Mucosa of stomach (tissue), 1 donor: Measurements from ENCODE around the gene ADCY5.

Source experiments
- H3K27me3 ChIP-seq: one replicate; pipeline ENCODE4 v1.7.0; 2013; ENCODE audit warnings: mild to moderate bottlenecking, low read length; ENCODE audit not compliant: control insufficient read depth, insufficient read depth
- H3K36me3 ChIP-seq: one replicate; pipeline ENCODE4 v1.7.0; 2013; ENCODE audit warnings: low read length; ENCODE audit not compliant: control insufficient read depth, insufficient read depth
- H3K4me1 ChIP-seq: one replicate; pipeline ENCODE4 v1.7.0; 2013; ENCODE audit warnings: mild to moderate bottlenecking, low read length; ENCODE audit not compliant: control insufficient read depth, insufficient read depth
- H3K4me3 ChIP-seq: one replicate; pipeline ENCODE4 v1.7.0; 2013; ENCODE audit warnings: low read length
- H3K9ac ChIP-seq: one replicate; pipeline ENCODE4 v1.7.0; 2013; ENCODE audit warnings: mild to moderate bottlenecking, low read length, moderate library complexity
- H3K9me3 ChIP-seq: one replicate; pipeline ENCODE4 v1.7.0; 2013; ENCODE audit warnings: mild to moderate bottlenecking, low read length, moderate library complexity; ENCODE audit not compliant: control insufficient read depth
- donor health status: Pancreatic carcinoma.

The ADCY5 gene

DNA sequence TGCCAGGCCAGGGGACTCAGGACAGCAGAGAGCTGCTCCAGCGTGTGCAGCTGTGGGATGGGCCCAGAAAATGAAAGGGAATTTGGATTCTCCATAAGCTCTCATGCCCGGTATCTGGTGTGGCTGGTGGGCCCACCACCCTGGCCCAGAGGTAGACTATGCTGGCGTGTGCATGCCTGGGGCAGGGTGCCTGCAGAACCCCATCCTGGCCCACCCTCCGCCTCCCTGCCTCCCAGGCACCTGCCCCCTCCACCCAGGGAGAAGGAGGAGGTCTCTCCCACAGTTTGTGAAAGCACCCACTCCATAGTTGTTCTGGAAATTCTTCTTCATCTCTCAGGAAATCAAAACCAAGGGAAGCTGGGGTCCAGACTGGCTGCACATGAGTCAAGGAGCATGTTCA, 112.9 kb downstream of the ADCY5 start:
- H3K4me3 ChIP-seq, result no peak overlapping the region
- no peak overlapping the region for H3K9ac ChIP-seq
- no peaks in the 10 kb centered on the region for H3K9me3 ChIP-seq
- no peaks in the 10 kb centered on the region for H3K4me1 ChIP-seq
- H3K27me3 ChIP-seq, result no peaks in the 10 kb centered on the region
- H3K36me3 ChIP-seq, result no peaks in the 10 kb centered on the region

DNA sequence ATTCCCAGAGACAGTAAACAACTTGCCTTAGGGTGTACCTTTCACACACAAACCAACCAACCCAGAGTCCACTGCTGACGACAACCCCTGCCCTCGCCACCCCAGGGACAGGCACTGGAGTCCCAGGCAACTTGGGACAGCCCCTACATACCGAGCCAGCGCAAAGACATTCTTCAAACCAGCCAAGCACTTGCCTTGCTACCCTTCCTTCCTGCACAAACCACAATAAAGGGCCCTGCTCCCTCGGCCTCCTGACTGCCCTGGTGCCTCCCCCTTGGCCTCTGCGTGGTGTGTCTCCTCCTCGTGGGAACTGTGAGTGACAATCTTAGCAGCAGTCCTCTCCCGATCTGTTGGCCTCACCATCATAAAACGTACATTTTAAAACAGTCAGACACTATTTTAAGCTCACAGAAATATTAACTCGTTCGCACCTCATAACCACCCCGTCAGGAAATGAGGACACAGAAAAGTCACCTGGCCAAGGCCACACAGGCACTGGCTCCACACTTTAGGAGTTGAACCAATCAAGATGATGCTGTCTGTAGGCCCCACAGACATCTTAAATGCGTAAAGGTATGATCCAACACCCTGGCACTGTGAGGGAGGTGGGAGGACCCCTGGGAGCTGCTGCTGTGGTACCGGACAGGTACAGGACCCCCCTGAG, 113.8 kb downstream of the ADCY5 start:
- H3K36me3 ChIP-seq, result no peaks in the 10 kb centered on the region
- H3K27me3 ChIP-seq, result no peaks in the 10 kb centered on the region
- H3K4me3 ChIP-seq, result no peak overlapping the region
- H3K9me3 ChIP-seq, result no peaks in the 10 kb centered on the region
- no peak overlapping the region for H3K9ac ChIP-seq
- H3K4me1 ChIP-seq, result no peaks in the 10 kb centered on the region

DNA sequence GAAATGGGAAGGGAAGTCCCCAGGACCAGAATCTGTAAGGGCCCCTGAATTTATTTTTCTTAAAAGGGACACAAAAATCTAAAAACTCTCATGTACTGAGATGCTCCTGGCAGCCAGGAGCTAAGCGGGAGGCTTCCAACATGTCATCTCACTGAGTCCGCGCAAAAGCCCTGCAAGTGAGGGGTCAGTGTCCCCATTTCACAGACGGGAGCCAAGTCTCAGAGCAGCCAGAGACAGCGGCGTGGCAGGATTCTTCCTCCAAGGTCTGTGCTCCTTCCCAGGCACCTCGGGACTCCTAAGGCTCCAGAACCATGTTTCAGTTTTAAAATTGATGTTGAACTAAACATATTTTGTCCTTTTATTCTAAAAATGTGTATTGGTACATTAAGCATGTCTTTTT, 114.8 kb downstream of the ADCY5 start:
- Histone ChIP-seq H3K9ac (no peak overlapping the region), H3K9me3 (no peaks in the 10 kb centered on the region), H3K4me1 (no peaks in the 10 kb centered on the region)

DNA sequence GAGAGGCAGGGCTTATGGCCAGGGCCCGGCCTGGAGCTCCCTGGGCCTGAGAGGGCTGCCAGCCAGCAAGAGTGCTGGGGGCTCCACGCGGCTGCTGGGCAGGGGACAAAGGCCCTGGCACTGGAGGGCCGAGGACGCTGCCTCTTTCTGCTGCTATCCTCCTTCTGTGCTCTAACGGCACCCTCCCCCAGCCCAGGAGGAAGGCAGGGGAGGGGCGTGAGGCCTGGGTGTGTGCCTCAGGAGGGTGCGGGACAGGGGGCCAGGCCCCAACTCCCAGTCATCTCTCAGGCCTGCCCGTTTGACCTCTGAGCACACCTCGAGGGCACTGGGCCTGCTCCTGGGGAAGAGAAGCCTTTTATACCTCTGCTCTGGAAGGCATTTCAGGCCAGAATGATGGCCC, 115.5 kb downstream of the ADCY5 start:
- Histone ChIP-seq H3K27me3 (no peaks in the 10 kb centered on the region), H3K4me1 (no peaks in the 10 kb centered on the region), H3K36me3 (no peaks in the 10 kb centered on the region), H3K9ac (no peak overlapping the region), H3K9me3 (no peaks in the 10 kb centered on the region), H3K4me3 (no peak overlapping the region)

More for the DNA sequence above, 114.8 kb downstream of the ADCY5 start:
- H3K36me3 ChIP-seq, result no peaks in the 10 kb centered on the region
- H3K27me3 ChIP-seq, result no peaks in the 10 kb centered on the region
- H3K4me3 ChIP-seq, result no peak overlapping the region

DNA sequence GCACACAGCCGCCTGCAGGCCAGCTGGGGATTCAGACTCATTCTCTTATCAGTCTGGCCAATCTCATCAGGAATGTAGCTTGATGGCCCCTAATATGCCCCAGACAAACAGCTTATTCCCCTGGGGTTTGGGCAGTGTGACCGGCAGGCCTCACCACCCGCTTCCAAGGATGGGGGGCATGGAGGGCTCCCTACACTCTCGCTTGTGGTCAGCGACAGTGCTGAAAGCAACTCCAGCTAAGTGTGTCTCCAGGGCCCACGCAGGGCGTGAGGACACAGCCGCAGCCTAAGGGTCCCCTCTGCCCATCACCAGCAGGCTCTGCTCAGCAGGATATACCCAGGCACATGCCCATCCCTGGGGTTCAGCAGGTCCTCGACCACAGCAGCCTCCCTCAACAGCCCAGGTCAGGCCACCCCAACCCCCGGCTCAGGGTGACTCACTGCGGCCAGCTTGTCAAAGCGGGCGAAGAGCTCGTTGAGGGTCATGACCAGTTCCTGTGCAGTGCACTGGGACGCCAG, 116.7 kb downstream of the ADCY5 start:
- Histone ChIP-seq H3K27me3 (no peaks in the 10 kb centered on the region), H3K4me1 (no peaks in the 10 kb centered on the region), H3K9me3 (no peaks in the 10 kb centered on the region), H3K4me3 (no peak overlapping the region), H3K9ac (no peak overlapping the region), H3K36me3 (no peaks in the 10 kb centered on the region)

DNA sequence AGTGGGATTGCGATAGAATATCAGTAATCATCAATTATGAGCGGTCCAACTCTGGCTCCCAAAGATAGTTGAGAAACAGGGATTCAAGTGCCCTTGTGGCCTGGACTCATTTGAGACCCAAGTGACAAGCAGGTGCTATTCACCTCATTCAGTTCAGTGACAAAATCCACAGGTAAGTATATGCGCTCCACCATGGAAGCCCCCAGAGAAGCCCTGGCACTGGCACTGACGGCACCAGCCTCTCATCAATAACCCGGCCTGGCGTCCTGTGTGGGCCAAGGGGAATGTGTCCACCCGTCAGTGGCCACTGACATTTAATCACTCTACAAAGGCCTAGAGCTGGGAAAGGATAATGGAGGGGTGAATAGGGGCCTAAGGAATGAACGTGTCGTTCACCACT, 117.2 kb downstream of the ADCY5 start:
- no peaks in the 10 kb centered on the region for H3K4me1 ChIP-seq
- H3K9ac ChIP-seq, result no peak overlapping the region
- no peak overlapping the region for H3K4me3 ChIP-seq
- no peaks in the 10 kb centered on the region for H3K27me3 ChIP-seq
- H3K9me3 ChIP-seq, result no peaks in the 10 kb centered on the region
- no peaks in the 10 kb centered on the region for H3K36me3 ChIP-seq

DNA sequence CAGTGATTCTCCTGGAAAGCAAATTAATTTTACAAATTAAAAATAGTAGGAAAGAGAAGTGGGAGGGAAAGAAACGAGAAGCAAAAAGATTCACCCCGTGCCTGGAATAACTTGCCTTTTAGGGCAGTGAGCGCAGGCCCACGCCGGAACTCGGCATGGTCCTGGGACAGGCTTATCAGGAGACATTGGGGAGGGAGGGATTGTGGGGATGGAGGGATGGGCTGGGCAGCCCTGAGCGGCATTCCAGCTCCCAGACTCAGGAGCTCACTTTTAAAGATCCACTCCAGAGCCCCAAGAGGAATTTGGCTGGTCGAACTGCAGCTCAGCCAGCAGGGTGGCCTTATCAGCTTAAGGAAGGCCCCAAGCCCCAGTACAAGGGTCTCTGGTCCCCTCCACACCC, 117.9 kb downstream of the ADCY5 start:
- Histone ChIP-seq H3K27me3 (no peaks in the 10 kb centered on the region), H3K36me3 (no peaks in the 10 kb centered on the region), H3K9me3 (no peaks in the 10 kb centered on the region), H3K4me3 (no peak overlapping the region), H3K4me1 (no peaks in the 10 kb centered on the region), H3K9ac (no peak overlapping the region)

DNA sequence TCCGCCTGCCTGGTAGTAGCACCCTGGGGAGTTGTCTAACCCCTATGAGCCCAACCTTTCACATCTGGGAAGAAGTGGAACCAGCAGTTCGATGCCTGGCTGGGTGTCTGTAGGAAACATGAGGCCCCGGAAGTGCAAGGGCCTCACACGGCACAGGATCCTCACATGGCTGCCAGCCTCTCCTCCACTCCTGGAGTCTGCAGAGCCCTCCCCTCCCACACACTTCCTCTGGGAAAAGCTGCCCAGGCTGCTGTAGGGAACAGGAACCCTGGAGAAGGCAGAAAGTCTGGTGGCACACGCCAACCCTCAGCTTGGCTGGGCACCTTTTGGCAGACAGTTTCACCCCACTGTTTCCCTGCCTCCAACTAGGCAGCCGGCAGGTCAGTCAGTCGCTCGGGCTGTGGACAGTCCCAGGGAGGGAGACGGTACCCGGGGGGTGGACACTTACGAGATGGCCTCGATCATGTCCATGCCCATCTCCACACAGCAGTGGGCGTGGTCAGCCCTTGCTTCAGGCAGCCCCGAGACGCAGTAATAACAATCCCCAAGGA, 118.4 kb downstream of the ADCY5 start:
- H3K27me3 ChIP-seq, result no peaks in the 10 kb centered on the region
- H3K36me3 ChIP-seq, result no peaks in the 10 kb centered on the region
- no peaks in the 10 kb centered on the region for H3K4me1 ChIP-seq
- H3K4me3 ChIP-seq, result no peak overlapping the region
- no peaks in the 10 kb centered on the region for H3K9me3 ChIP-seq
- H3K9ac ChIP-seq, result no peak overlapping the region

DNA sequence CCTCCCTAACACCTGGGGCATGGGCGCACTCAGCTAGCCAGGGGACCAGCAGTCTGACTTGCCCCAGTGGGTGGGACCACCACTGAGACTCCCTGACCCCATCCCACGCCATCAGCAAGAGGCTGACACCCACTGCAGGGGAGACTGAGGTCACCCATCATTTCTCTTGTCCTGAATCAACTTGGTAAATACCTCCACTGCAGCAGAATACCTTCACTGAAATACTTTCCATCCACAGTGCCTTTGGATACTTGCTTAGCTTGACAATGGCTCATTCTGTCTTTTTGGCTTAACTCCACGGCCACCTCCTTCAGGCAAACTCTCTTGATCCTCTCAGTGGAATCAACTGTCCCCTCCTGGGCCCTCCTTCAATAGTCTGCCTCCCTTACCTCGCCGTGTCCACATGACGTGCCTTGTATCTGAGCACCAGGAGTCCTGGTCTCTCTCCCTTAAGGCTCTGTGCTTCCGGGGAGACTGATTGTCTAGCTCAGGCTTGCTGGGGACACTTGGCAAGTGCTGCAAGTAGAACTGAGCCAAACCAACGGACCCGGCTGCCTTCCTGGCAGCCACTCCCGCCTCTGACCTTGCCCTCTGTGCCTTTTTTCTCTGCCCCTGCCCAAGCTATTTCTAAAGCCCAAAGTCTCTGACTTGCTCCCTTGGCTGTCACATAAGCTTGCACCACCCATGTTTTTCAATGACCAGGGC, 119.1 kb downstream of the ADCY5 start:
- Histone ChIP-seq H3K9ac (no peak overlapping the region), H3K4me1 (no peaks in the 10 kb centered on the region), H3K9me3 (no peaks in the 10 kb centered on the region), H3K36me3 (no peaks in the 10 kb centered on the region), H3K4me3 (no peak overlapping the region), H3K27me3 (no peaks in the 10 kb centered on the region)

DNA sequence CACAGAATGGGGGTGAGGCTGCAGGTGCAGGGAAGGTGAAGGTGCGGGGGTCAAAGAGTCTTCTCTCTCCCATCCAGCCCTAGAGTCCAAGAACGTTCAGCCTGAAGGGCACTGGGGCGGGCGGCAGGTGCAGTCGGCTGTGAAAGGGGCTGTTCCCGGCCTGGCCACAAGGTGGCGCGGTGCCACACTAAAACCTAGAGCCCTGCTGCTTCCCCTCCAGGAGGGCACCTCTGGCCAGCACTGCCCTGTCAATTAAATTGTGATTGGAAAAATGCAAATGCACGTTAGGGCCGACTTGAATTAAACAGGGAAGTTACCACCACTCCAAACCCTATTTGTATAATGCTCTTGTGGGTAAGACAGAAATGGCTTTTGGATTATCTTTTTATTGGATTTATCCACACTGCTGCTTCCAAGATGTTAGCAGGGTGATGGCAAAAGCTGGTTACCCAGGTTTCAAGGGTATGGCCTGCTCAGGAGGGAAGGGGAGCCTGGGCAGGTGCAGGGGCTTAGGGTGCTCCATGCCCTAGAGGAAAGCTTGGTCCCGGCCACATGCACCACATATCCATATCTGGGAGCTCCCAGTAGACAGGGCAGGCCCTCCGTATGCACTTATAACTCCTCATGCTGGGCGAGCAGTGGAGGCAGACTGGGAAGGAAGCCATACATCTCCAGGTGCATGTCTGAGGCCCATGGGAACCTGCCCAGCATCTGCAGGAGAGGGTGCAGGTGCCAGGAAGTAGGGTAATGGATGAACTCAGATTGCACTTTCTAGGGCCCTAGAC, 119.8 kb downstream of the ADCY5 start:
- no peaks in the 10 kb centered on the region for H3K36me3 ChIP-seq
- no peaks in the 10 kb centered on the region for H3K27me3 ChIP-seq
- H3K4me1 ChIP-seq, result no peaks in the 10 kb centered on the region
- H3K9me3 ChIP-seq, result no peaks in the 10 kb centered on the region
- no peak overlapping the region for H3K9ac ChIP-seq
- H3K4me3 ChIP-seq, result no peak overlapping the region

DNA sequence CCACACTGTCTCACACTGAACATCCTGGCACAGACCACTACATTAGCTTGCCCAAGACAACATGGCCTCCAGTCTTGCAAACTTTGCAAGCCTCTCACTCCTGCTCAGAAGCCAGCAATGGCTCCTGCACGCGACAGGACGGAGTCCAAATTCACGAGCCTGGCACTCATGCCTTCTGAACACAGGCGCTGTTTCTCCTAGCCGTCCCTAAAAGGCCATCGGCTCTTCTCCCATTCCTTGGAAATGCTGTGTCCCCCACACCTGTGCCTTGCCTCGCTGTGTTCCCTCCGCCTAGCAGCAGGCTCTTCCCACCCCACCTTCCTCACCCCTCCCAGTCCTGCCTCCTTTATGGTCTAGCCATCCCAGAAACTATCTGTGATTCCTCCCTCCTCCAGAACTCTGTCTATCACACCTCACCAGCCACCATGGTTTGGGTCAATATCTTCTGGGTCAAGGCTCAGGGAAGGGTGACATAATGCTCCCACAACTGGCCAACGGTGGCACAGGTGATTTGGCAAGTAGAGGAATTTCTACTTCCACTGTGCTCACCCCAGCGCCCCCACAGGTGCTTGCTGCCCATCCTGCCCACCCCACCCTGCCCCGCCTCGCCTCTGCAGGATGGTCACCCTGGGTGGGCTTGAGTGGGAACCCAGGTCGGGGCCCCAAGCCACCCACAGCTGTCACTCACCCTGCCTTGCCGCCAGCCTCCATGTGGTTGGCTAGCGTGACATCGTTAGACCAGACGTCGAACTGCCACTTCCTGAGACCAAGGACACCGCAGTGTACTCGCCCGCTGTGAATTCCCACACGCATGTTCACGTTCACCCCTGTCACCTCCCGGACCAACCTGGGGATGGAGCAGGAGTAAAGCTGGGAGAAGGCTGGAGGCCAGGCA, 120.7 kb downstream of the ADCY5 start:
- Histone ChIP-seq H3K4me1 (no peaks in the 10 kb centered on the region), H3K9me3 (no peaks in the 10 kb centered on the region), H3K27me3 (no peaks in the 10 kb centered on the region), H3K4me3 (no peak overlapping the region), H3K36me3 (no peaks in the 10 kb centered on the region), H3K9ac (no peak overlapping the region)
